HepG2 (cell line): ENCODE data around the gene ARAP1. TPM values are rescaled to one million over a fixed set of nuclear protein-coding genes. Genes with fewer than 3 reads are reported as not detected.
A peak's percentile ranks its signal among the peaks of the same experiment; 100 is the strongest.

Source experiments
- ATF7 ChIP-seq, 2 experiments: fragments of 450-650 bp in 1 of 2; sonication (generic) in 1 of 2; formaldehyde crosslinking in 1 of 2; IDR thresholded peaks; 2 replicates each; pipeline versions ENCODE4 v1.4.0 to v1.6.1; 2016 to 2020; ENCODE audit warnings: antibody characterized with exemption in 1 of 2, mild to moderate bottlenecking in 1 of 2, missing genetic modification reagents in 1 of 2
- BRD4 ChIP-seq: sonication (generic); formaldehyde crosslinking; IDR thresholded peaks from 2 replicates; pipeline ENCODE4 v1.4.0; 2020; ENCODE audit warnings: missing genetic modification reagents
- FOXA1 ChIP-seq, 2 experiments: fragments of 450-650 bp in 1 of 2; sonication (generic) in 1 of 2; formaldehyde crosslinking in 1 of 2; IDR thresholded peaks; 2 replicates each; pipeline versions ENCODE4 v1.4.0 to v1.6.1; 2016 to 2020; ENCODE audit warnings: missing genetic modification reagents in 1 of 2
- HIC2 ChIP-seq: sonication (generic); formaldehyde crosslinking; IDR thresholded peaks from 2 replicates; pipeline ENCODE4 v1.9.0; 2022; ENCODE audit warnings: low read depth, missing genetic modification reagents
- HNF1A ChIP-seq, 2 experiments: sonication (generic) in 1 of 2; formaldehyde crosslinking in 1 of 2; IDR thresholded peaks; 2 replicates each; pipeline versions ENCODE4 v1.4.0 to v1.6.1; 2016 to 2020; ENCODE audit warnings: borderline replicate concordance in 1 of 2, low read depth in 1 of 2, mild to moderate bottlenecking in 1 of 2, missing genetic modification reagents in 1 of 2
- IRF2 ChIP-seq: IDR thresholded peaks from 2 replicates; pipeline ENCODE4 v1.6.1; 2018; ENCODE audit warnings: missing genetic modification reagents, missing compliant biosample characterization
- KMT2B ChIP-seq: IDR thresholded peaks from 2 replicates; pipeline ENCODE4 v1.6.1; 2016; ENCODE audit warnings: missing genetic modification reagents, missing compliant biosample characterization
- MAX ChIP-seq: IDR thresholded peaks from 2 replicates; pipeline ENCODE4 v1.6.1; 2012; ENCODE audit warnings: inconsistent platforms
- NONO ChIP-seq, 2 experiments: fragments of 450-650 bp in 1 of 2; sonication (generic) in 1 of 2; formaldehyde crosslinking in 1 of 2; IDR thresholded peaks in 1 of 2; conservative IDR thresholded peaks in 1 of 2; 2 replicates each; pipeline versions ENCODE4 v1.6.1 to v1.8.0; 2017 to 2022; ENCODE audit warnings: mild to moderate bottlenecking in 1 of 2, missing genetic modification reagents in 1 of 2, moderate library complexity in 1 of 2
- PHF21A ChIP-seq: sonication (generic); formaldehyde crosslinking; IDR thresholded peaks from 2 replicates; pipeline ENCODE4 v1.5.0; 2020; ENCODE audit warnings: mild to moderate bottlenecking, missing genetic modification reagents
- PLRG1 ChIP-seq: fragments of 450-650 bp; conservative IDR thresholded peaks from 2 replicates; pipeline ENCODE4 v1.6.1; 2016
- RBM22 ChIP-seq: fragments of 200-400 bp; formaldehyde crosslinking; optimal IDR thresholded peaks from 2 replicates; pipeline ENCODE3; 2017; ENCODE audit warnings: mild to moderate bottlenecking, low read length, moderate library complexity
- SNAI1 ChIP-seq: sonication (generic); formaldehyde crosslinking; IDR thresholded peaks from 2 replicates; pipeline ENCODE4 v1.5.0; 2020; ENCODE audit warnings: mild to moderate bottlenecking, missing genetic modification reagents, borderline replicate concordance
- TGIF2 ChIP-seq: IDR thresholded peaks from 2 replicates; pipeline ENCODE4 v1.6.1; 2016; ENCODE audit warnings: control low read depth, missing compliant biosample characterization
- ZNF574 ChIP-seq: sonication (generic); formaldehyde crosslinking; IDR thresholded peaks from 2 replicates; pipeline ENCODE4 v1.4.0; 2020; ENCODE audit warnings: missing genetic modification reagents
- ZNF614 ChIP-seq: IDR thresholded peaks from 2 replicates; pipeline ENCODE4 v1.6.1; 2018; ENCODE audit warnings: missing biosample characterization, missing genetic modification reagents, inconsistent platforms, borderline replicate concordance
- ZNF629 ChIP-seq: sonication (generic); formaldehyde crosslinking; conservative IDR thresholded peaks from 2 replicates; pipeline ENCODE4 v1.5.0; 2020; ENCODE audit warnings: missing genetic modification reagents
- ZNF761 ChIP-seq: sonication (generic); formaldehyde crosslinking; conservative IDR thresholded peaks from 2 replicates; pipeline ENCODE4 v1.4.0; 2020; ENCODE audit warnings: mild to moderate bottlenecking, missing genetic modification reagents
- polyA plus RNA-seq, 8 experiments: library from polyadenylated mRNA; depleted of rRNA in 3 of 8; stranded (reverse) in 7 of 8; unstranded in 1 of 8; fragments of >200 nt; fragmentation: Illumina TruSeq in 4 of 8; extraction: Trizol in 4 of 8; gene quantifications; 2 replicates each; pipeline versions ENCODE4 v1.2.1 to v1.2.3, GENCODE V29; 2011 to 2016; ENCODE audit warnings: low read depth in 4 of 8, missing spikeins in 1 of 8, mixed read lengths in 1 of 8; ENCODE audit not compliant: insufficient read depth in 1 of 8
- total RNA-seq, 5 experiments: library from RNA; depleted of rRNA; stranded (reverse); fragments of >200 nt; fragmentation: Illumina TruSeq; extraction: Trizol; gene quantifications; 2 replicates each; pipeline ENCODE4 v1.2.3, GENCODE V29; 2016; ENCODE audit warnings: low read depth in 1 of 5

Gene ARAP1
- total and polyA plus RNA-seq, 2 of the 13 experiments (the other 11 are each of a cell fraction or from before 2014, with no cell fraction given): 43.2 to 55.5 TPM

- TF ChIP-seq SNAI1 (CRISPR knock-in tag) (peak; percentile 71; the same call in 1 of the 2 replicates), PLRG1 (no peak), ATF7 (IDR thresholded peaks at IDR 0.05) (no peak), ATF7 (CRISPR knock-in tag; IDR thresholded peaks at IDR 0.05) (peak; percentile 70), ZNF614 (CRISPR knock-in tag) (peak; percentile 88), KMT2B (CRISPR knock-in tag) (peak; percentile 59; the same call in 1 of the 2 replicates), BRD4 (peak; percentile 69; the same call in 1 of the 2 replicates), TGIF2 (CRISPR knock-in tag) (no peak), ZNF629 (0 out of 2 replicates have a peak, but pooled peaks have one; percentile 56), ZNF574 (CRISPR knock-in tag) (peak; percentile 88), HNF1A (IDR thresholded peaks at IDR 0.05; ENCODE audit: low read depth) (no peak), HNF1A (CRISPR knock-in tag; IDR thresholded peaks at IDR 0.05; ENCODE audit: borderline replicate concordance) (peak; percentile 57; the same call in 1 of the 2 replicates), ZNF761 (CRISPR knock-in tag) (0 out of 2 replicates have a peak, but pooled peaks have one; percentile 23), RBM22 (peak; percentile 63), HIC2 (CRISPR knock-in tag) (peak; percentile 97), NONO (IDR thresholded peaks at IDR 0.05) (no peak), NONO (CRISPR knock-in tag; conservative IDR thresholded peaks at IDR 0.05) (peak; percentile 81), FOXA1 (IDR thresholded peaks at IDR 0.05) (peak; percentile 38; the same call in 1 of the 2 replicates), FOXA1 (CRISPR knock-in tag; IDR thresholded peaks at IDR 0.05) (peak; percentile 97), MAX (peak; percentile 75), PHF21A (CRISPR knock-in tag) (peak; percentile 89), IRF2 (CRISPR knock-in tag) (peak; percentile 68; the same call in 1 of the 2 replicates)
Measured at GRCh38 chr11:72766152-72766902, 14.1 kb upstream of the ARAP1 start (continued).
